Lung (tissue), 12 donors: ENCODE measurements around the gene TMEM165. TPM values are rescaled to one million over a fixed set of nuclear protein-coding genes. Genes with fewer than 3 reads are reported as not detected.
"Not testable (repeated sequence)": the region's sequence is repeated elsewhere in the genome, so short reads cannot be mapped to it uniquely, and the experiment has no call there.

Source experiments
- ATAC-seq: fragments of 200-7000 bp; cut with Tn5 transposase; one replicate; pipeline ENCODE4 v1.9.1; 2020; ENCODE audit warnings: moderate number of reproducible peaks; ENCODE audit not compliant: insufficient read depth, low FRiP score
- DNase-seq, 3 donors: peaks; one replicate each; pipeline ENCODE4 v3.0.0-alpha.2; 2013 to 2017
- H3K27ac ChIP-seq, 2 donors: one replicate each; pipeline ENCODE4 v1.5.1; 2013; ENCODE audit warnings: mild to moderate bottlenecking in 2 of 2, moderate library complexity in 2 of 2, control low read depth in 1 of 2, inconsistent platforms in 1 of 2, low read depth in 1 of 2, low read length in 1 of 2
- H3K27me3 ChIP-seq, 3 donors: one replicate each; pipeline ENCODE4 v1.5.1; 2013; ENCODE audit warnings: low read length in 2 of 3; ENCODE audit not compliant: control insufficient read depth in 3 of 3, insufficient read depth in 3 of 3
- H3K36me3 ChIP-seq, 4 donors: one replicate each; pipeline ENCODE4 v1.5.1; 2013; ENCODE audit warnings: low read length in 4 of 4, mild to moderate bottlenecking in 1 of 4, moderate library complexity in 1 of 4; ENCODE audit not compliant: control insufficient read depth in 4 of 4, insufficient read depth in 4 of 4
- H3K4me1 ChIP-seq, 5 donors: one replicate each; pipeline ENCODE4 v1.5.1; 2013; ENCODE audit warnings: low read length in 5 of 5, mild to moderate bottlenecking in 2 of 5, moderate library complexity in 1 of 5; ENCODE audit not compliant: control insufficient read depth in 5 of 5, insufficient read depth in 5 of 5
- H3K4me3 ChIP-seq: one replicate; pipeline ENCODE4 v1.5.1; 2013; ENCODE audit warnings: mild to moderate bottlenecking, control low read depth, moderate library complexity
- H3K9ac ChIP-seq, 2 donors: one replicate each; pipeline ENCODE4 v1.5.1; 2013; ENCODE audit warnings: low read length in 2 of 2, control low read depth in 1 of 2; ENCODE audit not compliant: insufficient read depth in 1 of 2
- H3K9me3 ChIP-seq, 4 donors: one replicate each; pipeline ENCODE4 v1.5.1; 2013; ENCODE audit warnings: low read length in 3 of 4, mild to moderate bottlenecking in 1 of 4, moderate library complexity in 1 of 4; ENCODE audit not compliant: control insufficient read depth in 4 of 4, insufficient read depth in 3 of 4
- CTCF ChIP-seq: IDR thresholded peaks from 2 replicates; pipeline ENCODE4 v1.5.1; 2012; ENCODE audit warnings: mild to moderate bottlenecking; ENCODE audit errors: control extremely low read depth, extremely low read depth
- WGBS, 2 donors: extraction: QIAGEN DNeasy Blood & Tissue Kit; methylation state at CpG; one replicate each; pipeline ENCODE4 v1.1.7; 2013; 5-methylcytosine and 5-hydroxymethylcytosine counted together
- polyA plus RNA-seq, 2 donors: library from polyadenylated mRNA; stranded (reverse); fragments of 200-250 nt; gene quantifications; one replicate each; pipeline ENCODE4 v1.2.1, GENCODE V29; 2013
- total RNA-seq, 2 donors: library from RNA; depleted of rRNA in 1 of 2; stranded (reverse); fragments of >200 nt in 1 of 2; gene quantifications; one replicate each; pipeline ENCODE4 v1.2.1, GENCODE V29; 2014 to 2021
- donor health status: control.
- donor health status: control.
- donor health status: Bipolar disorder and iron deficiency.
- donor health status: healthy.
- donor health status: DM: yes; HTN: yes; CAD: no.

TMEM165 gene
- total and polyA plus RNA-seq, 4 donors = 152 to 184 (median 178) TPM

GRCh38 chr4:55346851-55347255, 48.9 kb upstream of the TMEM165 start:
- Histone ChIP-seq H3K4me1 (peaks cover 0 to 26% (median 5%) of the 10 kb centered on the region in 5 donors), H3K27ac (peak overlapping the region; percentile 91 to 99), H3K27me3 (no peaks in the 10 kb centered on the region), H3K9ac (peak overlapping the region in 1 of 2 donors; percentile 87), H3K9me3 (no peaks in the 10 kb centered on the region), H3K36me3 (no peaks in the 10 kb centered on the region), H3K4me3 (peak overlapping the region; percentile 85)
- WGBS, 2 donors = 36 to 45% methylated on average over 16 of the region's 16 CpGs
- no peak for ATAC-seq
- no peak for TF ChIP-seq CTCF
- no peak for DNase-seq

- Histone ChIP-seq H3K27ac (peak overlapping the region in 1 of 2 donors; percentile 60), H3K4me3 (no peak overlapping the region), H3K4me1 (peaks cover 0 to 26% (median 5%) of the 10 kb centered on the region in 5 donors), H3K9me3 (no peaks in the 10 kb centered on the region), H3K36me3 (no peaks in the 10 kb centered on the region), H3K9ac (no peak overlapping the region), H3K27me3 (no peaks in the 10 kb centered on the region)
- ATAC-seq = no peak
- DNase-seq = peak in 1 of 3 donors; percentile 13
- TF ChIP-seq CTCF = no peak
- WGBS, 2 donors = 87 to 92% methylated on average over 3 of the region's 3 CpGs
Measured at GRCh38 chr4:55347610-55348228, 48.0 kb upstream of the TMEM165 start.

- Histone ChIP-seq H3K36me3 (no peaks in the 10 kb centered on the region), H3K4me3 (no peak overlapping the region), H3K4me1 (peaks cover 0 to 26% (median 5%) of the 10 kb centered on the region in 5 donors), H3K9ac (no peak overlapping the region), H3K27ac (no peak overlapping the region), H3K27me3 (no peaks in the 10 kb centered on the region), H3K9me3 (peaks cover 0 to 2% (median 0%) of the 10 kb centered on the region in 4 donors)
- WGBS, 2 donors = 62 to 74% methylated on average over 3 of the region's 3 CpGs
- DNase-seq = peak in 1 of 3 donors; percentile 50
- no peak for TF ChIP-seq CTCF
- no peak for ATAC-seq
Measured at GRCh38 chr4:55348466-55348865, 47.3 kb upstream of the TMEM165 start.

GRCh38 chr4:55350870-55351269, 44.9 kb upstream of the TMEM165 start:
- peaks cover 0 to 23% (median 5%) of the 10 kb centered on the region in 5 donors for H3K4me1 ChIP-seq
- not testable (repeated sequence) for DNase-seq, H3K4me3 ChIP-seq, H3K27me3 ChIP-seq, H3K36me3 ChIP-seq, H3K9me3 ChIP-seq, H3K27ac ChIP-seq, H3K9ac ChIP-seq, ATAC-seq
- 95% methylated on average over 10 of the region's 10 CpGs for whole genome bisulfite sequencing, 2 donors
